ENCODE data around the gene ATP8B4. TPM values are rescaled to one million over a fixed set of nuclear protein-coding genes. Genes with fewer than 3 reads are reported as not detected.

The ATP8B4 gene
- total RNA-seq, 1 donor from 2014 or later: 45.8 TPM

GRCh38 chr15:50049871-50050270 lies 69.2 kb downstream of the ATP8B4 start:
- Mint-ChIP-seq H3K9me3 (ENCODE audit: unreplicated experiment) (no peaks in the 10 kb centered on the region), H3K4me1 (ENCODE audit: unreplicated experiment) (peaks cover 4% of the 10 kb centered on the region), H3K36me3 (ENCODE audit: low read depth, unreplicated experiment) (peaks cover 10% of the 10 kb centered on the region), H3K27ac (ENCODE audit: unreplicated experiment) (no peak overlapping the region), H3K27me3 (ENCODE audit: unreplicated experiment) (peaks cover under 1% of the 10 kb centered on the region), H3K4me3 (ENCODE audit: unreplicated experiment) (no peak overlapping the region)
- DNase-seq (ENCODE audit: low spot score): no peak
- no peak for TF ChIP-seq CTCF (IDR thresholded peaks at IDR 0.05; ENCODE audit: unreplicated experiment)

- H3K4me1 Mint-ChIP-seq (ENCODE audit: unreplicated experiment): no peaks in the 10 kb centered on the region
- H3K27me3 Mint-ChIP-seq (ENCODE audit: unreplicated experiment): no peaks in the 10 kb centered on the region
- TF ChIP-seq CTCF (IDR thresholded peaks at IDR 0.05; ENCODE audit: unreplicated experiment): no peak
- peaks cover 32% of the 10 kb centered on the region for H3K36me3 Mint-ChIP-seq (ENCODE audit: low read depth, unreplicated experiment)
- no peak overlapping the region for H3K27ac Mint-ChIP-seq (ENCODE audit: unreplicated experiment)
- H3K9me3 Mint-ChIP-seq (ENCODE audit: unreplicated experiment): peaks cover 10% of the 10 kb centered on the region
- no peak overlapping the region for H3K4me3 Mint-ChIP-seq (ENCODE audit: unreplicated experiment)
- no peak for DNase-seq (ENCODE audit: low spot score)
Observed at GRCh38 chr15:50046867-50047266, 72.2 kb downstream of the ATP8B4 start.

- no peak overlapping the region for H3K27ac Mint-ChIP-seq (ENCODE audit: unreplicated experiment)
- H3K4me3 Mint-ChIP-seq (ENCODE audit: unreplicated experiment): no peak overlapping the region
- peaks cover 32% of the 10 kb centered on the region for H3K36me3 Mint-ChIP-seq (ENCODE audit: low read depth, unreplicated experiment)
- DNase-seq (ENCODE audit: low spot score): no peak
- no peaks in the 10 kb centered on the region for H3K4me1 Mint-ChIP-seq (ENCODE audit: unreplicated experiment)
- no peak for TF ChIP-seq CTCF (IDR thresholded peaks at IDR 0.05; ENCODE audit: unreplicated experiment)
- H3K9me3 Mint-ChIP-seq (ENCODE audit: unreplicated experiment): peaks cover 10% of the 10 kb centered on the region
- no peaks in the 10 kb centered on the region for H3K27me3 Mint-ChIP-seq (ENCODE audit: unreplicated experiment)
Observed at GRCh38 chr15:50046159-50046558, 72.9 kb downstream of the ATP8B4 start.

- Mint-ChIP-seq H3K27me3 (ENCODE audit: unreplicated experiment) (no peaks in the 10 kb centered on the region), H3K4me1 (ENCODE audit: unreplicated experiment) (no peaks in the 10 kb centered on the region), H3K9me3 (ENCODE audit: unreplicated experiment) (peaks cover 10% of the 10 kb centered on the region), H3K27ac (ENCODE audit: unreplicated experiment) (no peak overlapping the region), H3K36me3 (ENCODE audit: low read depth, unreplicated experiment) (peaks cover 36% of the 10 kb centered on the region), H3K4me3 (ENCODE audit: unreplicated experiment) (no peak overlapping the region)
- no peak for TF ChIP-seq CTCF (IDR thresholded peaks at IDR 0.05; ENCODE audit: unreplicated experiment)
- no peak for DNase-seq (ENCODE audit: low spot score)
Observed at GRCh38 chr15:50044904-50045303, 74.1 kb downstream of the ATP8B4 start.

- TF ChIP-seq CTCF (IDR thresholded peaks at IDR 0.05; ENCODE audit: unreplicated experiment): no peak
- H3K27me3 Mint-ChIP-seq (ENCODE audit: unreplicated experiment): no peaks in the 10 kb centered on the region
- no peak for DNase-seq (ENCODE audit: low spot score)
- no peaks in the 10 kb centered on the region for H3K4me1 Mint-ChIP-seq (ENCODE audit: unreplicated experiment)
- H3K36me3 Mint-ChIP-seq (ENCODE audit: low read depth, unreplicated experiment): peaks cover 36% of the 10 kb centered on the region
- no peak overlapping the region for H3K27ac Mint-ChIP-seq (ENCODE audit: unreplicated experiment)
- peaks cover 10% of the 10 kb centered on the region for H3K9me3 Mint-ChIP-seq (ENCODE audit: unreplicated experiment)
- peak overlapping the region; percentile 21 for H3K4me3 Mint-ChIP-seq (ENCODE audit: unreplicated experiment)
Observed at GRCh38 chr15:50044406-50044805, 74.6 kb downstream of the ATP8B4 start.
